Measurements from ENCODE around the gene PCDH15.

PCDH15 gene

GRCh38 chr10:54702583-54703485, 98.2 kb downstream of the PCDH15 start:
- DNase-seq, result no peak

DNA sequence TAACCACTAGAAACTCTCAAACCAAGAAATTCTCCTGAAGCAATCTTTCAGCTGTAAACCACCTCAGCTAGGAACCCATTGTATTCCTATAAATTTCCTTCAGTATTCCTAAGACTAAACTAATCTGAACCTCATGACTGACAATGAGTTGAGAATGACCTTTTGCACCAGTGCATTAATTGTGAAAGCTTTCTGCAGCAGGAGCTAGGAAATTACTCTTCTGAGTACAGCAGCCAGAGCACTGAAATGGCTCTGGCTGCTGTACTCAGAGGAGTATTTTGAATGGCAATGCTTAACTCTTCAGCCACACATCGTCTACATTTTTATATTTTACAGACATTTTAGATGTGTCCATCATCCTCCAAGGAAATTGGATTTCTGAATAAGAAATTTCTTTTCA, 109.7 kb downstream of the PCDH15 start:
- no peak for DNase-seq

DNA sequence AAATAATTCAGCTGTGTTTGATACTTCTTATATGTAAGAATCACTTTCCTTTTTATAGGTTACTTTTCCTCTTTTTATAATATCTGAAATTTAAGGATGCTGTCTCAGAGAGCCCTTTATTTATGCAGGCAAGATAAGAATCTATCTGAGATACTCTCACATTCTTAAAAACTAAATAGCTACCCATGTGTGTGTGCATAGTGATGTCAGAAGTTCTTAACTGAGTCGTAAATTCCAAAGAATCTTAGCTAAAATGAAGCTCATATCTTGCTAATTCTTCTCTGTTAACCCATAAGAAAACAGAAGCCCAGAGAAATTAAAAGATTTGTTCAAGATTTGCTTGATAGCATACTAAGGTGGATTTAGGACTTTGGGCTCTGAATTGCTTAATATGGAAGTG, 118.5 kb downstream of the PCDH15 start:
- no peak for DNase-seq

DNA sequence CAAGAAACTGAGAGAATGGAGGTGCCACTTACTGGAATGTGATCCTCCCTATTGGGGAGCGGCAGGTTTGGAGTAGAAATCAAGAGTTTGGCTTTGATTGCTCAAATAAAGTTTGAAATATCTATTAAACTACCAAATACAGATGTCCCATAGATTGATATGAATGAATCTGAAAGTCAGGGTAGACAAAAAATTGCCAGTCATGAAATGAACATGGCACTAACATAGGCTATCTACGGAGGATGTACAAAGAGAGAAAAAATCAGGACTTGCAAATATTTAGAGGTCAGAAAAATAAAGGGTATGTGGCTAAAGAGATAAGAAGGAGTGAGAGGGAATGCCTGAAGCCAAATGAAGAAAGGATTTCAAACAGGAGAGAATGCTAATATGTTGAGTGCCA, 119.9 kb downstream of the PCDH15 start:
- no peak for DNase-seq

DNA sequence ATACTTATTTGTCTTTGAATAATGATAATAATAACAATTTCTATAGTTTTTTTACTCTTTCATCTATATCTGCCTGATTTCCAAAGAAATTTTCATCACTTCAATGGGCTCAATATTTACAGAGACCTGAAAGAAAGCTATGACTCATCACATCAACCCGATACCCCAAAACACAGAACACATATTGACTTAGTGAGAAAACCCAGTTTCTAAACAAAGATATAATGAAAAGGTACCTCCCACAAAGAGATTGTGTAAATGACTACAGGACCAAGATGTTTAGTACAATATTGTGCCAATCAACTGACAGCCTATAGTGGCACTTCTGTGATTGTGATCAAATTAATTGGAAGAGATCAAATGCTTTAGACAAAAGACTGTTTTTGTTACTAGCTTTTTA, 133.9 kb downstream of the PCDH15 start:
- no peak for DNase-seq

- no peak for DNase-seq
Measured at GRCh38 chr10:54666192-54666591, 134.8 kb downstream of the PCDH15 start.

GRCh38 chr10:54665095-54665494, 135.9 kb downstream of the PCDH15 start:
- no peak for DNase-seq

DNA sequence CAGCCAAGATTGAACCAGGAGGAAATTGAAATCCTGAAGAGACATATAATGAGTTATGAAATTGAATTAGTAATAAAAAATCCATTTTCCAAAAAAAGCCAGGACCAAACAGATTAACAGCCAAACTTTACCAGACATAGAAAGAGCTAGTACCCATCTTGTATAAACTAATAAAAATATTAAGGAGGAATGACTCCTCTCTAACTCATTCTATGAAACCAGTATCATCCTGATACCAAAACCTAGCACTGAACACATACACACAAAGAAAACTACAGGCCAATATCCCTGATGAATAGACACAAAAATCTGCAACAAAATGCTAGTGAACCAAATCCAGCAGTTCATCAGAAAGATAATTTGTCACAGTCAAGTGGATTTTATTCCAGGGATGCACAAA, 140.6 kb downstream of the PCDH15 start:
- no peak for DNase-seq

- DNase-seq, result no peak
Measured at GRCh38 chr10:54656643-54657042, 144.4 kb downstream of the PCDH15 start.

DNA sequence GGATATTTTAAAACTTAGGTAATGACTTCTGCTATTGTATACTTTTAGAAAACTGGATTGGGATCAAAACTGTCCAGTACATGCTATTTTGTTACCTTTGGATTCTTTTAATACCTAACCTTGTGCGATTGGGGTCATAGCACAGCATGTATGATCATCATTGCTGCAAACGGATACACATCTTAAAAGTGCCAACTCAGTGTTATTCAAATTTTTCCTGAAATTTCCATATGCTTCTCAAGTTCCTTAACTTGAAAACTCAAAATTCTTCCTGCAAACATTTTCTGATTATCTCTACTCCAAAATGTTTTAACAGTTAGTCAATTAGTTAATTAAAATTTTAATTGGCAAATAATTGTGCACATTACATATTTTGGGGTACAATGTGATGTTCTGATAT, 147.5 kb downstream of the PCDH15 start:
- no peak for DNase-seq

DNA sequence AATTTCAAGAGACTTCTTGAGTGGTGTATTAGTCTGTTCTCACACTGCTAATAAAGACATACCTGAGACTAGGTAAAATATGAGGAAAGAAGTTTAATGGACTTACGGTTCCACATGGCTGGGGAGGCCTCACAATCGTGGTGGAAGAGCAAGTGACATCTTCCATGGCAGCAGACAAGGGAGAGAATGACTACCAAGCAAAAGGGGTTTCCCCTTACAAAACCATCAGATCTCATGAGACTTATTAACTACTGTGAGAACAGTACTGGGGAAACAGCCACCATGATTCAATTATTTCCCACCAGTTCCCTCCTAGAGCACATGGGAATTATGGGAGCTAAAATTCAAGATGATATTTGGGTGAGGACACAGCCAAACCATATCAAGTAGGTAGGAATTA, 150.5 kb downstream of the PCDH15 start:
- DNase-seq, result no peak

DNA sequence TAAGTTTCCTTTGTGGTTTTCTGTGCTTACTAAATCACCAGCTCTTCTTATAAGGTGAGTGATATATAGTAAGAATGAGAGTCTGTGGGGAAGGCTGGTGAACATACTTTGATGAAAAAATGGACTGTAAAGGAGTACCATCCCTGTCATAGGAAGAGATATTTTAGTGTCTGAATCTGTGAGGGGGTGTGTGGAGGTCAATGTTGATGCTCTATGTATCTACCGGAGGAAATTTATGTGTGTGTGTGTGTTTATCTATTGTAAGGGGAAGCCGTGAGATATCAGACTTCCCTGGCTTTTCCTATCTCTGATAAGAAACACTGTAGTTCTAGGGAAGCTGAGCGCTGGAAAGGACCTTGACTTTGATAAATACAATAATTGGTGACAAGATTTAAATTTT, 179.0 kb downstream of the PCDH15 start:
- DNase-seq, result no peak

- DNase-seq, result no peak
Measured at GRCh38 chr10:54620352-54620751, 180.7 kb downstream of the PCDH15 start.

GRCh38 chr10:54614072-54614471, 187.0 kb downstream of the PCDH15 start:
- DNase-seq, result no peak

DNA sequence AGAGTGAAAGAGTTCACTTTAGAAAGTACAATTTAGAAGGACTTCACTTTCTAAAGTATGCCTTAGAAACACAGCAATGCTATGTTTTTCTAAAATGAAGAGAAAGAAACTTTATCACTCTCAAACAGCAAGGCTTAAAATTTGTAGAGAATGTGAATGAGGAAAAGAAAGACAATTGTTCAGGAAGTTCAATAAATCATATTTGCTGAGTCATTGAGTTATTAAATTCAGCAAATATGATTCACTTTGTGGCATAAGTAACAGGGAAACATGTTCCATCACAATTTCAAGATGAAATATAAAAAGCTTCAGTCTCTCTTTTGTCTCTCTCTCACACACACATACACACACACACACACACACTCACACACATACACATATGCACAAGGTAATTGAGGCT, 187.9 kb downstream of the PCDH15 start:
- no peak for DNase-seq

GRCh38 chr10:54609423-54609822, 191.6 kb downstream of the PCDH15 start:
- no peak for DNase-seq

- DNase-seq, result no peak
Measured at GRCh38 chr10:54607983-54608382, 193.0 kb downstream of the PCDH15 start.

DNA sequence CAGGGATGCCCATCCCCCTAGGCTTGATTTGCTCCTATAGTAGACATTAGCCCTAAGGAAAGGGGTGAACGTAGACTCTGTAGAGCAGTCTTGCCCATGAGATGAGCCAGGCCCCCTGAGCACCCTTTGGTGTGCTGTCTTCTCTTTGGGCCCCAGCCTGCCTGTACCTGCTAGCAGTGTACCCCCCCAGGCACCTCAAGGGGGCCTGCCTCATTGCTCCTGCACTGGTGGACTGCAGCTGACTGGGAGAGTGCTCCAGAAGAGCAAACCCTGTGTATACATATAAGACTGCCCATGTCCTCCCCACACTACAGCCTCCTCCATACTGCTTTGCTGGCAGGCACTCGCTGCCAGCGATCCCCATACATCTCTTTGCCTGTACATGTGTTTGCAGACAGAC, 206.7 kb downstream of the PCDH15 start:
- DNase-seq, result no peak

GRCh38 chr10:54587971-54588370, 213.1 kb downstream of the PCDH15 start:
- DNase-seq, result no peak

DNA sequence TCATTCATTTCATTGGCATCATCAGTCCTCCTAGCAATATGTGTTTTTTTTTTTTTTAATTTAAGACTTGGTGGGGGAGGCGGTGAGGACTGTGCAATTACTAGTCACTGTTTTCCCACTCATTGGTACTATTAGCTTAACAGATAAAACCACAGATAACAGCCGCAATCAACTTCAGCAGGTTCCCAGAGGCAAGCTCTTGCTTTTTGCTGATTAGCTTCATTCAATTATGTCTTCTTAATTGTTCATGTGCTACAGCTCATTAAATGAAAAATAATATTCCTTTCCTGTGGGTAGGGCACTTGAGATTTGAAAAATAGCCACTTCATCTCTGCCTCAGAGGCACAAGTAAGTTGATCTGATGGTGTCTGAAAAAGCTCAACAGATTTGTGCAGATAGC, 215.5 kb downstream of the PCDH15 start:
- no peak for DNase-seq

GRCh38 chr10:54577682-54578081, 223.3 kb downstream of the PCDH15 start:
- no peak for DNase-seq

DNA sequence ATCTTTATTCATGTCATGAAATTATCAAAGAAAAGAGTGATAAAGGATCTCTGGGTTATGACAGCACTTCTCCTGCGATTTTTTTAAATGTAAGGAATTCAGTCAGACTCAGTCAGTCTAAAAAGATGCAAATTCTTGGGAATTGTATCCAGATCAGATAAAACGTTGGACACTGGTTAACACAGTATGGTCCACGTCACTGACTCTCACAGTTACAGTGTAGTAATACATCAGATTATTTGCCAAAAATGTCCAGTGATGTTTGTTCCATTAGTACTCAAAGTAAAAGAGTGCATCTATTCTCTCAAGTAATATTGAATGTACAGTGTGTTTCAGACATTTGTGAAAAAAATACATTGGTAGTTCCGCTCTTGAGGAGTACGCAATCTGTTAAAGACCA, 224.5 kb downstream of the PCDH15 start:
- no peak for DNase-seq

- DNase-seq, result no peak
Measured at GRCh38 chr10:54559498-54559897, 241.5 kb downstream of the PCDH15 start.

DNA sequence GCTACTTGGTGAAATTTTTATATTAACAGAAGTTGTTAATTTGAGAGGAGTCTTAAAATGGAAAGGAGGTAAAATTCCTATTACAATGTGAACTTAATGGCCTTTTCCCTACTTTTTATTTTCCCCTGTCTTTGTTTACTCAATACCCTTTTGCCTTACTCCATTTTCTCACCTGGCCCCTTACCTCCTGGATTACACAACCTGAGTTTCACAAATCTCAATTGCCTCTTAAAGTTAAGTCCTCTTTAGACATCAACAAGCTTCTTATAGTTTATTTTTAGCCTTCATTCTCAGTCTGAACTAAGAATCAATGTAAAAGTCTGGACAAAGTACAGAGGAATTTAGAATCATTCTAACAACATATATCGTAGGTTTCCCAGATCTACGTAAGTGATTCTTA, 247.0 kb downstream of the PCDH15 start:
- no peak for DNase-seq

- DNase-seq, result no peak
Measured at GRCh38 chr10:54550016-54550415, 251.0 kb downstream of the PCDH15 start.
